GM18519 (cell line): ENCODE results near the gene CYB5B.
"Not testable (repeated sequence)": the region's sequence is repeated elsewhere in the genome, so short reads cannot be mapped to it uniquely, and the experiment has no call there.

Experiments
- ATAC-seq: cut with Tn5 transposase; IDR thresholded peaks from one replicate; pipeline ENCODE4 v1.9.1; 2021; ENCODE audit warnings: mild to moderate bottlenecking, moderate library complexity; ENCODE audit not compliant: unreplicated experiment, low FRiP score

Gene CYB5B

DNA sequence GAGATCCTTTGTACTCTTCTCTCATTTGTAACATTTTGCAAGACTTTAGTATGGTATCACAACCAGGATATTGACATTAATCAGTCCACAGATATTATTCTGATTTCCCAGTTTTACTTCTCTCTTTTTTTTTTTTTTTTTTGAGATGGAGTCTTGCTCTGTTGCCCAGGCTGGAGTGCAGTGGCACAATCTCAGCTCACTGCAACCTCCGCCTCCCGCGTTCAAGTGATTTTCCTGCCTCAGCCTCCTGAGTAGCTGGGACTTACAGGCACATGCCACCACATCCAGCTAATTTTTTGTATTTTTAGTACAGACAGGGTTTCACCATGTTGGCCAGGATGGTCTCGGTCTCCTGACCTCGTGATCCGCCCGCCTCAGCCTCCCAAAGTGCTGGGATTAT is 16.6 kb downstream of the CYB5B start:
- not testable (repeated sequence) for ATAC-seq

GRCh38 chr16:69443927-69444631 is 19.7 kb downstream of the CYB5B start:
- ATAC-seq: no peak

GRCh38 chr16:69444873-69445517 is 20.6 kb downstream of the CYB5B start:
- no peak for ATAC-seq

DNA sequence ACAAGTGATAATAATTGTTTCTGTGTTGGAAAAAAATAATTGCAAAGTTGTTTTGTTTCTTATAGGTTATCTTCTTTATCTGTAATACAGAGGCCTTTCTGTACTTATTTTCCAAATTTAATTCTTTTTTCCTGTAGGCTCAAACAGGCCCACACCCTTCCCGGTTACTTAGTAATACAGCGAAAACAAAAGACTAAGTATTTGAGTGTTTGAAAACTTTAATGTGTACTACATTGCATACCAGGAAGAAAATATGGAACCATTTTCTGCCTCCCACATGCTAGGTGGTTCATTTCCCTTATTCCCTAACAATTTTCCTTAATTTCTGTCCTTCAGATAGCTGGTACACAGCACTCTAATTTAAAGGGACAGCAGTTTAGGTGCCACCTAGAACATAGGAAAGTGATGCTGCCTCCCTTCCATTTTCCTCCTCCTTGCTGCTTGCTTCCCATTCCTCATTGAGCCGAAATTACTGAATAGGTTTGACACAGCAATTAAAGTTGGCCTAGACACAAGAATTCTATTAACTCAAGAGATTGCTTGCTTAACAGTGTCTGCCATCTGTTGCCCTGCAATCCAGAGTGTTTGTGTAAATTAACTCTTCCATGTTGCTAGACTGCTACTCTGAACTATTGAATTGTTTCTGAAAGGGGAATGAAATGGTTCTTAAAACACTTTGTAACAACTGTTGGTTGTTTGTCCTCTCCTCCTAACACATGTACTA is 24.2 kb downstream of the CYB5B start:
- ATAC-seq: no peak

GRCh38 chr16:69451166-69451565 is 26.7 kb downstream of the CYB5B start:
- ATAC-seq: no peak

DNA sequence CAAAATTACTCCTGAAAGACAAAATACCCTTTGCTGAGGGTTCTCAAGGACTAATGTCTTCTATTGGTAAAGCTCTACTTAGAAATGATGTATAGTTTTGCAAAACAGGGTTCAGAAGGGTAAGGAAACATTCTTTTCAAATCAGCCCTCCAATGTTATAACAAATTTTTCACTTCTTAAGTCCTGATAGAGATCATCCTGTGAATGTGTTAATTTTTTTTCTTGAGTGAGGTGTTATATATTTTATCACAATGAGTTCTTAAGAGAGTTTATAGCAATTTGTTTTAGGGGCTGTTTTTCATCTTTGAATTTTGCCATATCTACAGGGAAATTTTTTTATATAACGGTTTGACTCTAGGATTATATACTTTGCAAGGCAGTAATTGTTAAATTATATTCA is 29.5 kb downstream of the CYB5B start:
- ATAC-seq: no peak

DNA sequence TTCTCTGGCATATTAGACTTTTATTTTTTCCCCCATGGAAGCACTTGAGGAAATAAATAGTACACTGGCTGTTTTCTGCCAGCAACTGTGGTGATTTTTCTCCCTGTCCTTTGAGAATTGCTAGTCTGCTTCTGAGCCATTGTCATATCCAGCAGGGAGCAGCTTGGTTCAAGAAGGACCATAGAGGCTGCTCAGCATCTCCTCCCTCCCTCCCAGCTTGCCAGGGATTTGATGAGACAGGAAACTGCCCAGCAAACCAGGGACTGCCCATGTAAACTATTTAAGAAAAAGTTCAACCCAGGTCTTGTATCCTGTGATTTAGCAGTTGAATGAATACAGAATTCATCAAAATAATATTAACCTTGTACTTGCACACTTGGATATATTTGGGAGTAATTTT is 39.5 kb downstream of the CYB5B start:
- ATAC-seq: no peak

GRCh38 chr16:69465083-69465721 is 40.8 kb downstream of the CYB5B start:
- ATAC-seq: no peak

- ATAC-seq: no peak
Observed at GRCh38 chr16:69465881-69466280, 41.5 kb downstream of the CYB5B start.

DNA sequence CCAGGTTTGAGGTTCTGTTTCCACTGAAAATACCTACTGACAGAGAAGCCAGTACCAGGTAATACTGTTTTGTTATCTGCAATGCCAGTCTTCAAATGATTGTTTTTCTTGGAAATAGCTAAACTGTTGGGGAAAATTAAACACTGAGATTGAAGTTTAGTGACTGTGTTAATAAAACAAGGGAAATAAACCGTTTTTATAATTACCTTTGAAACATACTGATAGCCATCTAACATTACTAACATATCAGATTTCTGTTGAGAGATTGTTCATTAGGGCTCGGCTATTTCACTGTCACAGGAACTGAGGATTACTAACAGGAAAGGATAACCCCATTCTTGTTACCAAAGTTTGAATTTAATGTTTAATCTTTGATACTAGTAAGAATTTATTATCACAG is 42.1 kb downstream of the CYB5B start:
- no peak for ATAC-seq

- ATAC-seq: no peak
Observed at GRCh38 chr16:69467080-69467479, 42.7 kb downstream of the CYB5B start.

DNA sequence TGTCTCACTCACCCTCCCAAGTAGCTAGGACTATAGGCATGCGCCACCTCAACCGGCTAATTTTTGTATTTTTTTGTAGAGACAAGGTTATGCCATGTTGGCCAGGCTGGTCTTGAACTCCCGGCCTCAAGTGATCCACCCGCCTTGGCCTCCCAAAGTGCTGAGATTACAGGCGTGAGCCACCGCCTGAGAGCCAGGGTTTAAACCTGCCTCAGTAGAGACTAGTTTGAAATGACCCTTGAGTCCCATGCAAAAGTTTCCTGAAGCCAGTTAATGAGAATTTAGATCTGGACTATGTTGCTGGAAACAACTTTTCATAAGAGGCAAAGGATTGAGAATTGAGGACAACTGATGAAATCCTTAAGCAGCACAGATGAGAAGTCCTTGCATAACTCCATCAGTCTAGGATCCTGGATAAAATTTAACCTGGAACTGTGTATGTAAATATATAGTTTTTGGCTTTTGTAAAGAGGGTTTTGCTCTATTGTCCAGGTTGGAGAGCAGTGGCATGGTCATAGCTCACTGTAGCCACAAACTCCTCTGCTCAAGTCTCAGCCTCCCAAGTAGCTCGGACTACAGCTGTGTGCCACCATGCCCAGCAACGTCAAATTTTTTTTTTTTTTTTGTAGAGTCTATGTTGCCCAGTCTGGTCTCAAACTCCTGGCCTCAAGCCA is 43.2 kb downstream of the CYB5B start:
- no peak for ATAC-seq

- no peak for ATAC-seq
Observed at GRCh38 chr16:69469807-69470561, 45.6 kb downstream of the CYB5B start.

DNA sequence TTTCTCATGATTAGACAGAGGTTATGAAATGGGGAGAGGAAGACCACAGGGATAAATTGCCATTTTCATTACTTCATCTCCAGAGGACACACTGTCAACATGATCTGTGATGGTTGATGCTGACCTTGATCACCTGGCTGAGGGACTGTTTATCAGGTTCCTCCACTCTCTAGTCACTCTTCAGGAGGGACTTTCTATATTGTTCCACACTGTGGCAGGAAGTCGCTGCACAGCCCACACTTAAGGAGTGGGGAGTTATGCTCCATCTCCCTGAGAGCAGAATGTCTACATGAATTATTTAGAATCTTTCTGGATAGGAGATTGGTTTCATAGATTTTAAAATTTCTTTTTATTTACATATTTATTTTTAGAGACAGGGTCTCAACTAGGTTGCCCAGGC is 46.7 kb downstream of the CYB5B start:
- no peak for ATAC-seq

DNA sequence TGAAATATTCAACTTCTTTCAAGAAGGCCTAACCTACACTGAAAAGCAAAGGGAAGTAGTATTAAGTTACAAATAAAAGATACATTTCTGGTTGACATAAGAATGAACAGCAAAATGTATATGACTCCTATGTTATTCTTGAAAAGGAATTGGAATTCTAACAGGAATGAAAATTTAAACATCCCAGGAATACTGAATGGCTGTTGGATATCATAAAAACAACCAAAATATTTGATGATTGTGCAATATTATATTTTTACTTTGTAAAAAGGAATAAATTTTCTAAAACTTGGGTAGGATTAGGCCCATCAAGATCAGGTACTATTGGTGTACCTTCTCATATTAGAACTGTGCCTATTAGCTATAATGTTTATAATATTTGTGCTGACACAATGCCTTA is 50.0 kb downstream of the CYB5B start:
- ATAC-seq: no peak

DNA sequence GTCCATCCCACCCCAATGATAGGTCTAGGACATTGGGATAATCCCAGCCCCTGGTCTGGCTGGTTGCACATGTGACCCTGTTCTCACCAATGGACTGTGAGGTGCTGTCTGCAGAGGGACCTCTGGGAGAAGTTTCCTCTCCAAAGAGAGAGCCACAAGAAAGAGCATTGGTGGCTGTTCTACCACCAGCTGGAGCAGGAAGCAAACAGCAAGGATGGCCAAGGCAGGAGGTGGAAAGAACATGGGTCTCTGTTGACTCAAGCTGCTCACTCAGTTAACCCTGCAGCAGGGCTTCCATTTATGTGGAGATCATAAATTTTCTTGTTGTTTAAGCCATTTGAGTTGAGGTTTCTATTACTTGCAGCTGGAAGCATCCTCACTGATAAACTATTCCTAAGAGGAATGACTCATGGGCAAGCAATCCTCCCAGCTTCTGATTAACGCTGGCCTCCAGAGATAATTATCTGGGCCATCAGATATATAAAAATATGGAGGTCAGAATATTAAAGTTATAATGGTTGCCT is 52.6 kb downstream of the CYB5B start:
- no peak for ATAC-seq

DNA sequence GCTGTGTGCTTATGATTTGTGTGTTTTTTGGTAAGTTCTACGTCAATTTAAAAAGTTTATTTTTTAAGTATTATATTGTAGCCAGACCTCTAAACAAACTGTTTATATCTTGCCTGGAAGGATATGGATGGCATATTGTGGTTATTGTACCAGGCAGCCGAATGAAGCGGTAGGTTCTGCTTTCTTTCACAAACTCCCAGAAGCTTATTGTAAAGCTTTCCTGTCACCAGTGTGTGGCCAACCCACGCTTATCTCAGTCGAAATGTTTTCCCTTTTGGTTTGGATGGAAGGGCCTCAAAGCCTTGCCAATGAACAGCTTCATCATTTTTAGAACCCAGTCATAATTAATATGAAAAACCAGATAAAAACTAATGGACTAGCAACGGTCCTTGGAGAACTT is 53.1 kb downstream of the CYB5B start:
- ATAC-seq: no peak

DNA sequence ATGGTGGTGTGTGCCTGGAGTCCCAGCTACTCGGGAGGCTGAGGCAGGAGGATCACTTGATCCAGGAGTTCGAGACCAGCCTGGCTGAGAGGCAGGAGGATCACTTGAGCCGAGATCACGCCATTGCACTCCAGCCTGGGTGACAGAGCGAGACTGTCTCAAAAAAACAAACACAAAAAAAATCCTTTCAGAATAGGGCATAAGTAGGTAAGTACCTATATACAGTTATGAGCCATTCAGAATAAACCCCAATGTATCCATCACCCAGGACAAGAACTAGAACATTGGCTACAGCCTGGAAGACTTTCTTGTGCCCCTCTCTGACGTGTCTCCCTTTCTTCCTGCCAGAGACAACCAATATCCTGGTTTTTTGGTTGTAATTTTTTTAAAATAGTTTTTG is 54.3 kb downstream of the CYB5B start:
- no peak for ATAC-seq

DNA sequence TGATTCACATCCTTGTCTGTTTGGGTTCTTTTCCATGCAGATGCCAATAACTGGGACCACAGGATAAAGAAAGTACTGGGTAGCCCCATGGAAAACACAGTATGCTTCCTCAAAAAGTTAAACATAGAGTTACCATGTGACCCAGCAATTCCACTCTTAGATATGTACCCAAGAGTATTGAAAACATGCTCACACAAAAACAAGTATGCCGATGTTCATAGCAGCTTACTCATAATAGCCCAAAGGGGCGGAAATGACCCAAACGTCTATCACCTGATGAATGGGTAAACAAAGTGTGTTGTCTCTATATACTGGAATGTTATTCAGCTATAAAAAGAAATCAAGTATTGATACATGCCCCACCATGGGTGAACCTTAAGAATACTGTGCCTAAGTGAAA is 55.4 kb downstream of the CYB5B start:
- no peak for ATAC-seq

DNA sequence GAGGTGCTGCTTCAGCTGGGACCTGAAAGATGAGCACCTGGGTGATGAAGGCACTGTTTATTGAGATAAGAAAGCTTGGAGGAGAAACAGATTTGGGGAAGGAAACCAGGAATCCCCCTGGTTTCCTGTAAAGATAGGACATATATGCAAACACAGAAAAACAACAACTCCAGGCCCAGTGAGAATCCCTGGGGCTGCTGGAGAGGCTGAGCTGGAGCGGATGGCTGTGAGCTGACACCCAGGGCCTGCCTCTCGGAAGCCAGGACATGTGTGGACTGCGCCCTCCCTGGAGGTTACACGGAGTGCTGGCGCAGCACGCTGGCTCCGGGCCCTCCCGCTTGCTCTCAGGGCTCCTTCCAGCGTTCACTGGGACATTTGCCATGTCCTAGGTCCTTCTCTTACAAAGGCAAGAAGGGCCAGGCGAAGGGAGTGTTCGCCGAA is 57.5 kb downstream of the CYB5B start:
- ATAC-seq: no peak
